ENCODE measurements around the gene CDH6.

GRCh38 chr5:31194892-31195555 is 1.5 kb downstream of the CDH6 start:
- TF ChIP-seq CTCF (IDR thresholded peaks at IDR 0.05) (no peak), POLR2AphosphoS5 (IDR thresholded peaks at IDR 0.05) (no peak)
